Right lobe of liver (tissue), 6 donors: Measurements from ENCODE around the gene DUSP5. TPM values are rescaled to one million over a fixed set of nuclear protein-coding genes. Genes with fewer than 3 reads are reported as not detected.
A peak's percentile ranks its signal among the peaks of the same experiment; 100 is the strongest.

Experiments used
- ATAC-seq, 4 donors: fragments of 200-7000 bp; cut with Tn5 transposase; one replicate each; pipeline ENCODE4 v1.9.1; 2020; ENCODE audit warnings: mild to moderate bottlenecking in 4 of 4, moderate library complexity in 4 of 4
- DNase-seq, 3 donors: peaks; one replicate each; pipeline ENCODE4 v3.0.0-alpha.2; 2020
- H3K27ac ChIP-seq, 3 donors: fragments of 200-600 bp; one replicate each; pipeline ENCODE4 v1.8.0; 2022
- H3K27me3 ChIP-seq, 2 donors: fragments of 200-600 bp; one replicate each; pipeline ENCODE4 v1.8.0; 2022
- H3K36me3 ChIP-seq, 4 donors: fragments of 200-600 bp; sonication (generic) in 1 of 4; one replicate each; pipeline versions ENCODE4 v1.5.1 to v1.8.0; 2017 to 2022; ENCODE audit warnings: control low read depth in 1 of 4
- H3K4me1 ChIP-seq, 4 donors: fragments of 200-600 bp; sonication (generic) in 1 of 4; one replicate each; pipeline versions ENCODE4 v1.5.1 to v1.8.0; 2017 to 2022; ENCODE audit warnings: control low read depth in 1 of 4
- H3K4me3 ChIP-seq, 3 donors: fragments of 200-600 bp; one replicate each; pipeline ENCODE4 v1.8.0; 2022
- H3K9me3 ChIP-seq, 4 donors: fragments of 200-600 bp; sonication (generic) in 1 of 4; one replicate each; pipeline versions ENCODE4 v1.5.1 to v1.8.0; 2017 to 2022; ENCODE audit warnings: control low read depth in 1 of 4
- POLR2A ChIP-seq: fragments of 450-650 bp; IDR thresholded peaks from one replicate; pipeline ENCODE4 v1.6.1; 2017; ENCODE audit warnings: antibody characterized with exemption, mild to moderate bottlenecking
- WGBS: methylation state at CpG from one replicate; pipeline ENCODE4 v1.1.6; 2018; ENCODE audit warnings: low coverage, low lambda C conversion rate; ENCODE audit not compliant: insufficient coverage; ENCODE audit errors: missing lambda C conversion rate; 5-methylcytosine and 5-hydroxymethylcytosine counted together
- intact Hi-C, 2 donors: fragments of 100-400 bp; cut with DNase I; formaldehyde crosslinking; loops; one replicate each; pipeline versions ENCODE4 v1.11.2 to v1.14.1; 2022
- total RNA-seq, 6 experiments: library from RNA; depleted of rRNA in 2 of 6; stranded (reverse); fragments of >200 nt in 2 of 6; fragmentation: NEBNext Ultra II Directional in 3 of 6; extraction: Animal tissue kit (Norgen Biotek cat#: 25700) in 3 of 6; gene quantifications; one replicate each; pipeline versions ENCODE4 v1.1.0 to v1.2.4, GENCODE V29; 2016 to 2023
- TF ChIP-seq, protein P1 (sequence below), 4 donors: fragments of 200-600 bp in 3 of 4; fragments of 450-650 bp in 1 of 4; IDR thresholded peaks; one replicate each; pipeline versions ENCODE4 v1.5.1 to v1.8.0; 2016 to 2022; ENCODE audit warnings: antibody characterized with exemption in 4 of 4, mild to moderate bottlenecking in 2 of 4
- donor health status: DM: no; HTN: yes; CAD: no.
- donor health status: DM: no; HTN: no; CAD: no.
- donor health status: DM: no; HTN: no; CAD: no.
- donor health status: DM: no; HTN: yes; CAD: no.
- donor health status: DM: no; HTN: yes; CAD: no.

Gene DUSP5
- total RNA-seq, 6 experiments from 2014 or later, result 2.3 to 47.7 (median 10.8) TPM

DNA sequence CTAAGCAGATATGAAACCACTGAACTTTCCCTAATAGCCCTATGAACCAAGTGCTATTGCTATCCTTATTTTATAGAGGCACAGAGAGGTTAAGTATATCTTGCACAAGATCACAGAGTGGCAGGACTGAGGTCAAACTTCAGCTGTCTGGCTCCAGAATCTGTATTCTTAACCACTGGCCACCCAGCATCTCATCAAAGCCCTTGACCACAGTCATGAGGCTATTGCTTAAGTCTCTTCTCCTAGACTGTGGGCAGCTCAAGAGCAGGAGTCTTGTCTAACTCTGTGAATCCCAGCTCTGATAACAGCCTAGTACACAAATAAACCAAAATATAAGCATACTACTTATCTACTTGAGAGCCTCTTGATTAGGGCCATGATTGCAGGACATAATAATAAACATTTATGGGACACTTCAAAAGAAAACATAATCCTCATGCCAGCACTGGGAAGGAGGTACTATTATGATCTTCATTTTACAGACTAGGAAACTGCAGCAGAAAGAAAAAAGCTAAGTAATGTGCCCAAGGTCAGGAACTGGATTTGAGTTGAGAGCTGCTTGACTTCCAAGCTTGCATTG is 47.3 kb downstream of the DUSP5 start:
- no peak for ATAC-seq
- TF ChIP-seq POLR2A, result no peak
- TF ChIP-seq, protein P1, sequence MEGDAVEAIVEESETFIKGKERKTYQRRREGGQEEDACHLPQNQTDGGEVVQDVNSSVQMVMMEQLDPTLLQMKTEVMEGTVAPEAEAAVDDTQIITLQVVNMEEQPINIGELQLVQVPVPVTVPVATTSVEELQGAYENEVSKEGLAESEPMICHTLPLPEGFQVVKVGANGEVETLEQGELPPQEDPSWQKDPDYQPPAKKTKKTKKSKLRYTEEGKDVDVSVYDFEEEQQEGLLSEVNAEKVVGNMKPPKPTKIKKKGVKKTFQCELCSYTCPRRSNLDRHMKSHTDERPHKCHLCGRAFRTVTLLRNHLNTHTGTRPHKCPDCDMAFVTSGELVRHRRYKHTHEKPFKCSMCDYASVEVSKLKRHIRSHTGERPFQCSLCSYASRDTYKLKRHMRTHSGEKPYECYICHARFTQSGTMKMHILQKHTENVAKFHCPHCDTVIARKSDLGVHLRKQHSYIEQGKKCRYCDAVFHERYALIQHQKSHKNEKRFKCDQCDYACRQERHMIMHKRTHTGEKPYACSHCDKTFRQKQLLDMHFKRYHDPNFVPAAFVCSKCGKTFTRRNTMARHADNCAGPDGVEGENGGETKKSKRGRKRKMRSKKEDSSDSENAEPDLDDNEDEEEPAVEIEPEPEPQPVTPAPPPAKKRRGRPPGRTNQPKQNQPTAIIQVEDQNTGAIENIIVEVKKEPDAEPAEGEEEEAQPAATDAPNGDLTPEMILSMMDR (IDR thresholded peaks at IDR 0.05), result no peak
- no peak for DNase-seq
- Histone ChIP-seq H3K27me3 (no peaks in the 10 kb centered on the region), H3K4me3 (no peak overlapping the region), H3K27ac (no peak overlapping the region), H3K4me1 (no peaks in the 10 kb centered on the region), H3K36me3 (no peaks in the 10 kb centered on the region), H3K9me3 (no peaks in the 10 kb centered on the region)
- intact Hi-C loops, result loop anchor here (5.0 to 10.0 kb wide), 2 partner anchors 190 to 233 kb away; no protein-coding TSS in a partner anchor

DNA sequence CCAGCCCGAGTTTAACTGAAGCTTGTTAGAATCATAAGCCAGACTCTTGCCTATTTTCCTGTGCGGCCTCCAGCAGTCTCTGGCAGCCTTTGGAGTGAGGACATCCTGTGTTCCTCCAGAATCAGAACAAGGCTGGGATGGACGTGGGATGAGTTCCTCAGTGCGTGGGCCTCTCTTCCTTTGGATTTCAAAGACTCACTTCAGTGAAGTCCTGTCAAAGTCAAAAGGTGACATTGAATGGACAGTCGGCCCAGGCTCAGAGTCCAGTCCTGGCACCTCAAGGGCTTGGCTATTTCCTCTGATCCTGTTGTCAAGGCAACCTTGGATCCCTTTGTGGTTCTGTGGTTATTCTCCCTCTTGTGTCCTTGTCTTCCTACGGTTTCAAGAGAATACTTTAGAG is 48.4 kb downstream of the DUSP5 start:
- WGBS, result 72% methylated on average over 4 of the region's 6 CpGs
- no peak overlapping the region for H3K27ac ChIP-seq
- H3K4me1 ChIP-seq, result no peaks in the 10 kb centered on the region
- intact Hi-C loops, result loop anchor here (5.0 to 10.0 kb wide), 2 partner anchors 191 to 234 kb away; no protein-coding TSS in a partner anchor
- no peaks in the 10 kb centered on the region for H3K36me3 ChIP-seq
- DNase-seq (no peak), ATAC-seq (peak; percentile 27 to 73 (median 50))
- no peak for TF ChIP-seq POLR2A
- TF ChIP-seq, protein P1 (IDR thresholded peaks at IDR 0.05), result no peak
- no peaks in the 10 kb centered on the region for H3K9me3 ChIP-seq
- no peak overlapping the region for H3K4me3 ChIP-seq
- no peaks in the 10 kb centered on the region for H3K27me3 ChIP-seq

DNA sequence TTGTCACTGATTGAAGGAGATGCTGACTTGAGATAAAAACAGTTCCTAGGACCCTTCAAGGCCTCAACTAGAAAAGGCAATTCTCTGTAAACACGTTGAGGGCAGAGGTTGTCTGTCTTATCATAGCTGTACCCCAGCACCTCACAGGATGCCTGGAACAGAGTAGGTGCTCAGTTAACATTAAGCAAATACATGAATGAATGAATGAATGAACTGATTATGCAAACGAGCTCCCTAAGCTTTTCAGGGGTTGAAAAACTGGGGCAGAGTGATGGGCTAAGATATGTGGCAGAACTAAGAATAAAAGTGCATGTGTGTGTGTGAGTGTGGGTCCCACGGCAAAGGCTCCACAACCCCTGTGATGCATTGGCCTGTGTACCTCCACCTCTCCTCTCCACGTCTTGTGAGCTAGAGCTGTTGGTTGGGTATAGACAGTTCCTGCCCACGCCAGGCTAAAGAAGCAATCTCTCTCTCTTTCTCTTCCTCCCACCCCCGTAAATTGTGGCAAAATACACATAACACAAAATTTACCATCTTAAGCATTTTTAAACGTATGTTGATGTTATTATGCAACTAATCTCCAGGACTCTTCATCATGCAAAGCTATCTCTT is 48.9 kb downstream of the DUSP5 start:
- Histone ChIP-seq H3K9me3 (no peaks in the 10 kb centered on the region), H3K4me1 (no peaks in the 10 kb centered on the region), H3K36me3 (no peaks in the 10 kb centered on the region), H3K4me3 (no peak overlapping the region), H3K27ac (no peak overlapping the region), H3K27me3 (no peaks in the 10 kb centered on the region)
- DNase-seq, result no peak
- TF ChIP-seq POLR2A, result no peak
- TF ChIP-seq, protein P1 (IDR thresholded peaks at IDR 0.05), result no peak
- intact Hi-C loops, result loop anchor here (5.0 to 10.0 kb wide), 2 partner anchors 192 to 234 kb away; no protein-coding TSS in a partner anchor
- ATAC-seq, result no peak
- WGBS, result 51% methylated on average over 7 of the region's 7 CpGs

DNA sequence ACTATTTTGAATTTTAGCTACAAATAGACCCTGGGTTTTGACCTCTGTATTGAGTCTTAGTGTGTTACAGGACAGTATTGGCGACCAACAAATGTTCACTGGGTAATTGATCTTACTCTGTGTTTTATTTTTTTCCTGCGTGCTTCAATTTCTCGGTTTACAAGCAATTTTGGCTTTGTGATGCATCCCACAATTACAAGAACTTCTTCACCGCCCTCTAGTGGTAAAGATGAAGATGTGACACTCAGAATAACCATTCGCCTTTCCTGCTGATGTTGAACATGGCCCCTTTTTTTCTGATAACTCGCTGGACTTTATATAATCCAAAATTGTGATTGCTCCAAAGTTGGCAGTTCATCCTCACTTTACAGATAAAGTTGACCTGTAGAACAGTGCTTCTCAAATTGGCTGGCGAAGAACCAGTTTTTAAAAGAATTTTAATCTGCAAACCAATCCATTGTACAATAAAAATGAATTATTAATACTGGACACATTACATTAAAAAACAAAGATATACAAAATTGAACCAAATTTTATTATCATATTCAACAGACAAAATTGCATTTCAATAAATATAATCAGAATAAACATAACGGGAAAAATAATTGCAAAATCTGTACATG is 49.5 kb downstream of the DUSP5 start:
- H3K36me3 ChIP-seq, result no peaks in the 10 kb centered on the region
- 7% methylated on average over 8 of the region's 8 CpGs for WGBS
- intact Hi-C loops, result loop anchor here (5.0 to 10.0 kb wide), 2 partner anchors 192 to 235 kb away; no protein-coding TSS in a partner anchor
- TF ChIP-seq POLR2A, result no peak
- TF ChIP-seq, protein P1 (IDR thresholded peaks at IDR 0.05), result peak; percentile 73 to 91 (median 78)
- no peak overlapping the region for H3K27ac ChIP-seq
- peak; percentile 81 to 90 (median 86) for ATAC-seq
- no peaks in the 10 kb centered on the region for H3K4me1 ChIP-seq
- H3K4me3 ChIP-seq, result no peak overlapping the region
- no peaks in the 10 kb centered on the region for H3K9me3 ChIP-seq
- no peaks in the 10 kb centered on the region for H3K27me3 ChIP-seq
- no peak for DNase-seq
